GM10266 (cell line): ENCODE data around the gene PRSS57.

Experiments
- DNase-seq: peaks from one replicate; pipeline ENCODE4 v3.0.0; 2012; ENCODE audit errors: extremely low spot score
- TF ChIP-seq, protein P1 (sequence below): IDR thresholded peaks from 2 replicates; pipeline ENCODE4 v1.5.1; 2012; ENCODE audit warnings: mild to moderate bottlenecking, low read depth; ENCODE audit not compliant: control insufficient read depth, insufficient read depth; ENCODE audit errors: missing control alignments

Gene PRSS57

DNA sequence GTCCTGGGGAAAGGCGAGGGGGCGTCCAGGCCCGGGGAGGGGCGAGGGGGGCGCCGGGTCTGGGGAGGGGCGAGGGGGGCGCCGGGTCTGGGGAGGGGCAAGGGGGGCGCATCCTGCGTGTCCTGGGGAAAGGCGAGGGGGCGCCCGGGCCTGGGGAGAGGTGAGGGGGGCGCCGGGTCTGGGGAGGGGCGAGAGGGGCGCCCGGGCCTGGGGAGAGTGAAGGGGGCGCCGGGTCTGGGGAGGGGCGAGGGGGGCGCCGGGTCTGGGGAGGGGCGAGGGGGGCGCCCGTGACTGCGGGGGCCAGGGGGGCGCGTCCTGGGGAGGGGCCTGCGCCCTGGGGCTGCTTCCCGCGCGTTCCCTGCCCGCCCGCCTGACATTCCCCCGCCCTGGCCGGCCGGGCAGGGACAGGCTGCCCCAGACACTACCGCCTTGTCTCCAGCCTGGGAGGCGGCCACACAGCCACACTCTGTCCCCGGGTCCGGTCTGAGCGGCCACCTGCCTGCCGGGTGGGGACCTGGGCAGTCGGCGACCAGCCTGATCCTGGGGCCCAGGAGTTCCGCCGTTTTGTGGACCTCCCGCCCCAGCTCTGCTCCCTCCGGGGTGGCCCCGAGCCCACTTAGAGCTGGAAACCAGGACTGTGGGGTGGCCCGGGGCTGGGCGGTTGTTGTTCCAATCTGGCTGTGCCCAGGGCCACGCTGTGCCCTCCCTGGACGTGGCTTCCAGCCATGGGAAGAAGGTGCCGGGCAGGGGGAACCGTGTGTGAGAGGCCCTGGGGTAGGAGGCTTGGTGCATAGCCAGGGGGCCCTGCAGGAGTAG lies 25.3 kb upstream of the PRSS57 start:
- TF ChIP-seq, protein P1, sequence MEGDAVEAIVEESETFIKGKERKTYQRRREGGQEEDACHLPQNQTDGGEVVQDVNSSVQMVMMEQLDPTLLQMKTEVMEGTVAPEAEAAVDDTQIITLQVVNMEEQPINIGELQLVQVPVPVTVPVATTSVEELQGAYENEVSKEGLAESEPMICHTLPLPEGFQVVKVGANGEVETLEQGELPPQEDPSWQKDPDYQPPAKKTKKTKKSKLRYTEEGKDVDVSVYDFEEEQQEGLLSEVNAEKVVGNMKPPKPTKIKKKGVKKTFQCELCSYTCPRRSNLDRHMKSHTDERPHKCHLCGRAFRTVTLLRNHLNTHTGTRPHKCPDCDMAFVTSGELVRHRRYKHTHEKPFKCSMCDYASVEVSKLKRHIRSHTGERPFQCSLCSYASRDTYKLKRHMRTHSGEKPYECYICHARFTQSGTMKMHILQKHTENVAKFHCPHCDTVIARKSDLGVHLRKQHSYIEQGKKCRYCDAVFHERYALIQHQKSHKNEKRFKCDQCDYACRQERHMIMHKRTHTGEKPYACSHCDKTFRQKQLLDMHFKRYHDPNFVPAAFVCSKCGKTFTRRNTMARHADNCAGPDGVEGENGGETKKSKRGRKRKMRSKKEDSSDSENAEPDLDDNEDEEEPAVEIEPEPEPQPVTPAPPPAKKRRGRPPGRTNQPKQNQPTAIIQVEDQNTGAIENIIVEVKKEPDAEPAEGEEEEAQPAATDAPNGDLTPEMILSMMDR, result no peak
- no peak for DNase-seq

DNA sequence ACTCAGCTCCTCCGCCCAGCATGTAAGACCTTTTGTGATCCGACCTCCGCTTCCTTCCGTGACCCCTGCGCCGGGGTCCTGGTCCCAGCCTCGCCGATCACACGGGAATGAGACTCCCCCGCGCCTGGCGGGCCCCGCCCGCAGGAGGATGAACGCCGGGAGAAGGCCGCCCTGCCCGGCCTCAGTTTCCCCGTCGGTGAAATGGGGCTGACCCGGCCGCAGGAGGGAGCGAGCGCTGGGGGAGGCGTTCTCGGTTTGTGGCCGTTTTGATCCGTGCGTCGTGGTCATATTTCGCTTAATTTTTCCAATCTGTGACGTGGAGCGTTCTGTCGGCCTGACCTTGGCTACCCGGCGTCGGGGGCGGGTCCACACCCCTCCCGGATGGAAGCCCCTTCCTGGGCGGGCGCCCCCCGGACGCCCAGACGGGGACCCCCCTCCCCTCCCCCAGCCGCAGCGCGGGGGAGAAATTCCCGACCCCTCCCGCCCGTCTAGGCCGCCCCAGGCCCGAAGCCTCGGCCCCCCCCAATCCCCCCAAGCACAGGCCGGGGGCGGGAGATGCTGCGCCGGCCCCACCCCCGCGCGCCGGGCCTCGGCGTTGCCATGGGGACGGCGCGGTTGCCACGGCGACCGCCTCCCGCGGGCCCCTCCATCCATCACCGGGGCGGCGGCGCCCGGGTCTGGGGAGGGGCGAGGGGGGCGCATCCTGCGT lies 24.5 kb upstream of the PRSS57 start:
- no peak for DNase-seq
- TF ChIP-seq, protein P1, result no peak

GRCh38 chr19:718991-719512 lies 23.8 kb upstream of the PRSS57 start:
- TF ChIP-seq, protein P1, result no peak
- no peak for DNase-seq

- TF ChIP-seq, protein P1, result no peak
- DNase-seq, result no peak
These were observed 23.1 kb upstream of the PRSS57 start for GRCh38 chr19:718251-718951.

GRCh38 chr19:715347-715746 lies 20.1 kb upstream of the PRSS57 start:
- no peak for DNase-seq
- TF ChIP-seq, protein P1, result no peak

- TF ChIP-seq, protein P1, result no peak
- DNase-seq, result no peak
These were observed 16.0 kb upstream of the PRSS57 start for GRCh38 chr19:711254-711653.
